AG09309 (cell line): ENCODE results near the gene AKAP8L.
"Not testable (repeated sequence)": the region's sequence is repeated elsewhere in the genome, so short reads cannot be mapped to it uniquely, and the experiment has no call there.

Experiments
- DNase-seq: peaks from one replicate; pipeline ENCODE4 v3.0.0-alpha.2; 2010; ENCODE audit warnings: low read depth
- H3K4me3 ChIP-seq: 2 replicates; pipeline ENCODE4 v1.5.1; 2011; ENCODE audit warnings: mild to moderate bottlenecking, low read depth, low read length, moderate library complexity; ENCODE audit not compliant: control insufficient read depth
- TF ChIP-seq, protein P1 (sequence below): IDR thresholded peaks from 2 replicates; pipeline ENCODE4 v1.5.1; 2011; ENCODE audit warnings: mild to moderate bottlenecking, low read depth, low read length, inconsistent platforms; ENCODE audit not compliant: insufficient read depth, control insufficient read depth; ENCODE audit errors: missing control alignments

Gene AKAP8L

DNA sequence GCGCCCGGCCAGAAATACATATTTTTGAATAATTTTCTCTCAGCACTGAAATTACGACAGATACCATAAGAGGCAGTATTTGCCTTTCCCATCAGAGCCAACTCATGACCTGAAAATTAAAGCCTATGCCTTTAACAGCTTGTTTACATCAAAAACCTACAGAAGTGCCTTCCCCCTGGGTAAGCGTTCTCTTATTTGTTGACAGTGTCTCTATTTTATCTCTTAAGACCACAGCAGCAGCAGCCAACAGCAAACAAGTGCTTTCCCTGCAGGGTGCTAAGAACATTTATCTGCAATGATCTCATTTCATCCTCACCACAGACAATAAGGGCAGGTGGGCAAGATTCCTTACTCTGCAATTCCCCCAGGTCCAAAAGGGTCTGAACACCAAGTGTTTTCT, 6.0 kb downstream of the AKAP8L start:
- TF ChIP-seq, protein P1, sequence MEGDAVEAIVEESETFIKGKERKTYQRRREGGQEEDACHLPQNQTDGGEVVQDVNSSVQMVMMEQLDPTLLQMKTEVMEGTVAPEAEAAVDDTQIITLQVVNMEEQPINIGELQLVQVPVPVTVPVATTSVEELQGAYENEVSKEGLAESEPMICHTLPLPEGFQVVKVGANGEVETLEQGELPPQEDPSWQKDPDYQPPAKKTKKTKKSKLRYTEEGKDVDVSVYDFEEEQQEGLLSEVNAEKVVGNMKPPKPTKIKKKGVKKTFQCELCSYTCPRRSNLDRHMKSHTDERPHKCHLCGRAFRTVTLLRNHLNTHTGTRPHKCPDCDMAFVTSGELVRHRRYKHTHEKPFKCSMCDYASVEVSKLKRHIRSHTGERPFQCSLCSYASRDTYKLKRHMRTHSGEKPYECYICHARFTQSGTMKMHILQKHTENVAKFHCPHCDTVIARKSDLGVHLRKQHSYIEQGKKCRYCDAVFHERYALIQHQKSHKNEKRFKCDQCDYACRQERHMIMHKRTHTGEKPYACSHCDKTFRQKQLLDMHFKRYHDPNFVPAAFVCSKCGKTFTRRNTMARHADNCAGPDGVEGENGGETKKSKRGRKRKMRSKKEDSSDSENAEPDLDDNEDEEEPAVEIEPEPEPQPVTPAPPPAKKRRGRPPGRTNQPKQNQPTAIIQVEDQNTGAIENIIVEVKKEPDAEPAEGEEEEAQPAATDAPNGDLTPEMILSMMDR, result no peak
- H3K4me3 ChIP-seq, result no peak overlapping the region
- DNase-seq, result no peak

DNA sequence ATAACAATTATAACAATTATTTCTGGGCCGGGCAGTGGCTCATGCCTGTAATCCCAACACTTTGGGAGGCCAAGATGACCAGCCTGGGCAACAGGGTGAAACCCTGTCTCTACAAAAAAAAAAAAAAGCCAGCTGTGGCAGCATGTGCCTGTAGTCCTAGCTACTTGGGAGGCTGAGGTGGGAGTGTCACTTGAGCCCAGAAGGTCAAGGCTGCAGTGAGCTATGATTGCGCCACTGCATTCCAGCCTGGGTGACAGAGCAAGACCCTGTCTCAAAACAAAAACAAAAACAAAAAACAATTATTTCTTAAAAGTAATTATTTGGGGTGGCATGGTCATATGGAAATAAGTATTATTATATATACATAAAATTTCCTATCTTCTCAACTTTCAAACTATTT, 7.4 kb downstream of the AKAP8L start:
- H3K4me3 ChIP-seq, DNase-seq: not testable (repeated sequence)

DNA sequence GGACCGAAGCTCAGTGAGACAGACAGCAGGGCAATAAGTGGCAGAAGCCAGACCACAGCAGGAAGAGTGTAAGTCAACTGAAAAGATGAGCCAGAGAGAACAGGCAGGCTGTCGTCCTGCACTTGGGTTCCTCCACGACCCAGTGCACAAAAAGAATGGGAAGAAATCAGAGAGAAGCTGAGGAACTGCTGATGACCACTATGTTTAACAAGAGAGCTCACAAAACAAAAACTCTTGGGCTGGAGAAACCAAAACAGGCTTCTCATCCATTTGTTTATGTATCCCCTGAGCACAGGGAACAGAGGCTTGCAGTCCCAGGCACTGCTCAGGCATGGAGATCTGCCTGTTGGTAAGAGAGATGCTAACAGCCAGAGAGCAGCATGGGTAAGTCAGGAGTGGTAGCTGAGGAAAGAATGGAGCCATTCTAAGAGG, 14.0 kb downstream of the AKAP8L start:
- no peak overlapping the region for H3K4me3 ChIP-seq
- no peak for DNase-seq
- TF ChIP-seq, protein P1, result no peak

DNA sequence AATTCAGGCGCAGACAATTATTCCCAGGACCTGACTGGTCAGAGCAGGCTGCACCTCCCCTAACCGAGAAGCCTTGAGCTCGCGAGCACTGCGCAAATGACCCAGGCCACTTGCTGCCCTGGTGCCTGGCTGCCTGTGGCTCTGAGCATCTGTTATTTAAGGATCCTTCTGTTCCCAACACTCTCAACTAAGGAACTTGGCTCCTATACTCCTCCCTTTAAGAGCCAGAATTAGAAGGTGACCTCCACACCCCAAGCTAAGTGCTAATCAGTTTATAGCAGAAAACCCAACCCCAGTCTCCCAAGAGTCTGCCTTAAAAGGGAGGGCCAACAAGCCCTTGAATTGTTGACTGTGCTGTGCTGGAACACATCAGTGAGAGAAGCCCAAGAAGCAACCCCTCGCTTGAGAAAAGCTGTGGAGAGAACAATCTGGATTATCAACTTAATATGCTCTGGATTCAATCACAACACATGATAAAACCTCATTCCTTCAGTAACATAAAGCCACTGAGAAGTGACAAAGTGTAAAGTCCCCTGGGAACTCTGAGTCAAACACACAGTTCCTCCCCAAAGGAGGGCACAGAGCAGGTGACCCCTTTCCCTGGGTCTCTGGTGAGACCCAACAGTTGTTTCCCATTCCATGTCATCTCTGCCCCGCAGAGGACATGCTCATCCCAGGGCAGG, 14.6 kb downstream of the AKAP8L start:
- no peak overlapping the region for H3K4me3 ChIP-seq
- TF ChIP-seq, protein P1, result no peak
- no peak for DNase-seq

- TF ChIP-seq, protein P1, result no peak
- no peak for DNase-seq
- no peak overlapping the region for H3K4me3 ChIP-seq
Measured at GRCh38 chr19:15403151-15403531, 15.6 kb downstream of the AKAP8L start.

- TF ChIP-seq, protein P1, result no peak
- no peak overlapping the region for H3K4me3 ChIP-seq
- no peak for DNase-seq
Measured at GRCh38 chr19:15402411-15403150, 16.2 kb downstream of the AKAP8L start.

DNA sequence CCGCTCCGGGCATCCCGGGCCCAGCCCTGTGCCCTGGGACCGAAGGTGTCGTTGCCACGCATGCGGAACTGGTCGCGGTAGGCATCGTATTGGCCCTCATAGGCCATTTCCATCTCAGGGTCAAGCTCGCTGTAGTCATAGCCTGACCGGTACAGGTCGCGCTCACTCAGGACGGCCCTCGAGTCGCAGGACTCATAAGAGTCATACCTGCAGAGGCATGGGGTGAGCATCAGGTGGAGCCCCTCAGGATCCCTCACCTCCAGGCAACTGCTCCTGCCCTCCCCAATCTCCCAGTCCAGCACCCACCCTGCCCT, 17.4 kb downstream of the AKAP8L start:
- no peak overlapping the region for H3K4me3 ChIP-seq
- DNase-seq, result no peak
- TF ChIP-seq, protein P1, result no peak
